ENCODE results near the gene LCK.

Gene LCK

GRCh38 chr1:32266921-32267591 is 16.0 kb downstream of the LCK start:
- TF ChIP-seq CSDC2 (CRISPR knock-in tag; IDR thresholded peaks at IDR 0.05), result no peak
- no peak for TF ChIP-seq ARNTL (CRISPR knock-in tag; IDR thresholded peaks at IDR 0.05; ENCODE audit: borderline replicate concordance, low read depth)
- 0 out of 2 replicates have a peak, but pooled peaks have one; percentile 21 for TF ChIP-seq ISL1 (CRISPR knock-in tag; IDR thresholded peaks at IDR 0.05)
- 0 out of 2 replicates have a peak, but pooled peaks have one; percentile 20 for TF ChIP-seq CREB5 (CRISPR knock-in tag; IDR thresholded peaks at IDR 0.05; ENCODE audit: low read depth)
- ATAC-seq, result peak; percentile 54

GRCh38 chr1:32269744-32270143 is 18.7 kb downstream of the LCK start:
- TF ChIP-seq PPARA (CRISPR knock-in tag; IDR thresholded peaks at IDR 0.05; ENCODE audit: borderline replicate concordance), result no peak
- TF ChIP-seq CSDC2 (CRISPR knock-in tag; IDR thresholded peaks at IDR 0.05), result no peak
- TF ChIP-seq PATZ1 (CRISPR knock-in tag; IDR thresholded peaks at IDR 0.05; ENCODE audit: borderline replicate concordance), result no peak
- no peak for TF ChIP-seq TSHZ2 (CRISPR knock-in tag; IDR thresholded peaks at IDR 0.05)
- no peak for TF ChIP-seq GLIS3 (CRISPR knock-in tag; IDR thresholded peaks at IDR 0.05)
- no peak for TF ChIP-seq ZNF70 (CRISPR knock-in tag; IDR thresholded peaks at IDR 0.05)
- no peak for TF ChIP-seq ESRRG (CRISPR knock-in tag; IDR thresholded peaks at IDR 0.05)
- no peak for TF ChIP-seq POU6F1 (CRISPR knock-in tag; IDR thresholded peaks at IDR 0.05; ENCODE audit: borderline replicate concordance, low read depth)
- TF ChIP-seq RARB (CRISPR knock-in tag; IDR thresholded peaks at IDR 0.05), result no peak
- no peak for TF ChIP-seq ARNTL (CRISPR knock-in tag; IDR thresholded peaks at IDR 0.05; ENCODE audit: borderline replicate concordance, low read depth)
- no peak for TF ChIP-seq CSRNP3 (CRISPR knock-in tag; IDR thresholded peaks at IDR 0.05)
- no peak for TF ChIP-seq ZFP30 (CRISPR knock-in tag; IDR thresholded peaks at IDR 0.05)
- TF ChIP-seq TCF4 (CRISPR knock-in tag; IDR thresholded peaks at IDR 0.05; ENCODE audit: borderline replicate concordance), result no peak
- no peak for TF ChIP-seq CREB5 (CRISPR knock-in tag; IDR thresholded peaks at IDR 0.05; ENCODE audit: low read depth)
- ATAC-seq, result no peak

GRCh38 chr1:32272557-32273390 is 21.7 kb downstream of the LCK start:
- TF ChIP-seq CSDC2 (CRISPR knock-in tag; IDR thresholded peaks at IDR 0.05), result no peak
- TF ChIP-seq TCF4 (CRISPR knock-in tag; IDR thresholded peaks at IDR 0.05; ENCODE audit: borderline replicate concordance), result no peak
- TF ChIP-seq ZNF565 (CRISPR knock-in tag; conservative IDR thresholded peaks at IDR 0.05; ENCODE audit: low read depth), result no peak
- TF ChIP-seq ARNTL (CRISPR knock-in tag; IDR thresholded peaks at IDR 0.05; ENCODE audit: borderline replicate concordance, low read depth), result no peak
- ATAC-seq, result no peak

Data from SK-N-SH treated with all-trans-retinoic acid at 6 μM for 48 hours (cell line).